HUES64 (cell line): ENCODE data around the gene ASL.
A peak's percentile ranks its signal among the peaks of the same experiment; 100 is the strongest.
"Not testable (repeated sequence)": the region's sequence is repeated elsewhere in the genome, so short reads cannot be mapped to it uniquely, and the experiment has no call there.

Experiments used
- H3K27ac ChIP-seq: 2 replicates; pipeline ENCODE4 v1.7.0; 2013; ENCODE audit warnings: low read depth, low read length, inconsistent platforms
- H3K27me3 ChIP-seq: 2 replicates; pipeline ENCODE4 v1.6.1; 2013; ENCODE audit warnings: mild to moderate bottlenecking, low read length; ENCODE audit not compliant: insufficient read depth
- H3K36me3 ChIP-seq: 2 replicates; pipeline ENCODE4 v1.6.1; 2013; ENCODE audit warnings: mild to moderate bottlenecking, low read length; ENCODE audit not compliant: insufficient read depth
- H3K4me1 ChIP-seq: 2 replicates; pipeline ENCODE4 v1.6.1; 2013; ENCODE audit warnings: mild to moderate bottlenecking, low read length, moderate library complexity; ENCODE audit not compliant: insufficient read depth
- H3K4me3 ChIP-seq: 2 replicates; pipeline ENCODE4 v1.5.1; 2013; ENCODE audit warnings: mild to moderate bottlenecking, low read length, moderate library complexity
- H3K9ac ChIP-seq: 2 replicates; pipeline ENCODE4 v1.6.1; 2013; ENCODE audit warnings: mild to moderate bottlenecking, low read depth, low read length
- H3K9me3 ChIP-seq: 2 replicates; pipeline ENCODE4 v1.6.1; 2013; ENCODE audit warnings: low read depth, low read length; ENCODE audit not compliant: insufficient read depth
- WGBS: fragments of 150-250, 120-280 bp; methylation state at CpG from one replicate; pipeline ENCODE4 v1.1.7; 2013; ENCODE audit warnings: missing lambda C conversion rate; 5-methylcytosine and 5-hydroxymethylcytosine counted together

ASL gene

DNA sequence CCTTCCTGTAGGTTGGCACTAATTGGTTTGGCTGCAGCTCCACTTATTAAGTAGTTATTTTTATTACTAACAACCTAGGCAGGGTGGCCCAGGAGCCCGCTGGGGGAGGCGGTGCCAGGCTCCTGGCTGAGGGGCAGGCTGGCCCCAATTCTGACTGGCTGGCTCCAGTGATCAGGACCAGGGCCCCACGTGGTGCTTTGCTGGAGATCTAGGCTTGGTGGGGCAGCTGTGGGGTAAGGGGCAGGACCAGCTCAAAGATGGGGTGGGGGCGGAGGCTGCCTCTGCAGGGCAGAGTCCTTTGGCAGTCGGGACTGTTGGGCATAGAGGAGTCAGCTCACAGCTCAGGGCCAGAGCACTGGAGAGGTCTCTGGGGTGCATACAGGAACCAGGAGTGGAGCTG, 2.4 kb downstream of the ASL start:
- Histone ChIP-seq H3K9me3 (no peaks in the 10 kb centered on the region), H3K9ac (no peak overlapping the region), H3K27ac (no peak overlapping the region)

DNA sequence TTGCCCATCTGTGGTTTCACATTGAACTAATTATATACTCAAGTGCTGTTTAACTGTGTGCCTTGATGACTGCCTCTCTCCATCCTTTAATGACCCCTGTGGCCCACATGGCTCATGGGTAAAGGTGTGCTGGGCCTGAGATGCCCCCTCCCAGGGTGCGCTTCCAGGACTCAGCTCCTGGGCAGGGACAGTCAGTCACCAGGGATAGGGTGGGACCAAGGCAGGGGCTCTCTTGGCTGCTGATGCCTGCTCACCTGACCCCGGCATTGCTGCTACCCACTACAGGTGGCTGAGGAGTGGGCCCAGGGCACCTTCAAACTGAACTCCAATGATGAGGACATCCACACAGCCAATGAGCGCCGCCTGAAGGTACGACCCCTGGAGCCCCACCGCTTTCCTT, 6.5 kb downstream of the ASL start:
- Histone ChIP-seq H3K27ac (no peak overlapping the region), H3K36me3 (peaks cover 9% of the 10 kb centered on the region), H3K4me3 (no peak overlapping the region), H3K27me3 (no peaks in the 10 kb centered on the region), H3K4me1 (no peaks in the 10 kb centered on the region), H3K9me3 (no peaks in the 10 kb centered on the region), H3K9ac (no peak overlapping the region)
- WGBS = 98% methylated on average over 6 of the region's 6 CpGs

More for the DNA sequence above, 2.4 kb downstream of the ASL start:
- Histone ChIP-seq H3K4me3 (no peak overlapping the region), H3K27me3 (no peaks in the 10 kb centered on the region), H3K4me1 (no peaks in the 10 kb centered on the region), H3K36me3 (peaks cover 9% of the 10 kb centered on the region)
- 96% methylated on average over 5 of the region's 5 CpGs for WGBS

DNA sequence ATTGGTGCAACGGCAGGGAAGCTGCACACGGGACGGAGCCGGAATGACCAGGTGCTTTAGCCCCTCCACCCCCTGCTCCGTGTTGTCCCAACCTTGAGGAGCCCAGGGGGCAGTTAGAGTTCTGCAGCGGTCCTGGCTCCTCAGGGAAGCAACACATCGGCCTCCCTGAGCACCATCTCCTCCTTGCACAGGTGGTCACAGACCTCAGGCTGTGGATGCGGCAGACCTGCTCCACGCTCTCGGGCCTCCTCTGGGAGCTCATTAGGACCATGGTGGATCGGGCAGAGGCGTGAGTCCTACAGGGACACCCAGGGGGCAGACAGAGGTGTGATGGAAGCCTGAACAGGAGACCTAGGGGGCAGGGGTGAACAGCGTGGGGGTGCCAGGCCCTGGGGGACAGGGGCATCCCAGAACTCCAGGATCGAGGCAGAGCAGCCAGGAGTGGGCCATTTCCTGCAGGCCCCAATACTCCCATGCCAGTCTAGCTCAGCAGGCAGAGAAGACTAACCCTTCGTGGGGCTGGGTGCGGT, 7.3 kb downstream of the ASL start:
- Histone ChIP-seq H3K36me3 (peaks cover 9% of the 10 kb centered on the region), H3K27ac (no peak overlapping the region), H3K4me1 (no peaks in the 10 kb centered on the region), H3K27me3 (no peaks in the 10 kb centered on the region), H3K4me3 (no peak overlapping the region), H3K9me3 (no peaks in the 10 kb centered on the region), H3K9ac (no peak overlapping the region)
- 96% methylated on average over 16 of the region's 16 CpGs for WGBS

DNA sequence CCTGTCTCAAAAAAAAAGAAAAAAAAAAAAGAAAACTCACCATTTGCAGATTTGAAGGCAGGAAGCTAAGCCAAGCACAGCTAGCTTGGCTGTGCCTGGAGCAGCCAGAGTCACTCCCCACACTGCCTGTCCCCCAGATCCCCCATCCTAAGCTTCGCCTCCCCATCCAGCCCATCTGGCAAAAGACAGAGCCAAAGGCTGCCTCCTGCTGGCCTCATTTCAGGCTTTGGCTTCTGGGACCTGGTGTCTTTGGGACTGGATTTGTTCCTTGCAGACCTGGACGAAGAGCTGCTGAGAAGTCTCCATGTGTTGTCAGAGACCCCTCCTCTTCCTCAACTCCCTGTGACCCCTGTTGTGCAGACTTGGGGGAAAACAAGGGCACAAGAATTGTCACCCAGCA, 8.1 kb downstream of the ASL start:
- 82% methylated on average over 2 of the region's 2 CpGs for WGBS
- no peaks in the 10 kb centered on the region for H3K27me3 ChIP-seq
- no peak overlapping the region for H3K27ac ChIP-seq
- no peaks in the 10 kb centered on the region for H3K4me1 ChIP-seq
- peaks cover 9% of the 10 kb centered on the region for H3K36me3 ChIP-seq
- no peak overlapping the region for H3K4me3 ChIP-seq
- H3K9me3 ChIP-seq = no peaks in the 10 kb centered on the region
- no peak overlapping the region for H3K9ac ChIP-seq

DNA sequence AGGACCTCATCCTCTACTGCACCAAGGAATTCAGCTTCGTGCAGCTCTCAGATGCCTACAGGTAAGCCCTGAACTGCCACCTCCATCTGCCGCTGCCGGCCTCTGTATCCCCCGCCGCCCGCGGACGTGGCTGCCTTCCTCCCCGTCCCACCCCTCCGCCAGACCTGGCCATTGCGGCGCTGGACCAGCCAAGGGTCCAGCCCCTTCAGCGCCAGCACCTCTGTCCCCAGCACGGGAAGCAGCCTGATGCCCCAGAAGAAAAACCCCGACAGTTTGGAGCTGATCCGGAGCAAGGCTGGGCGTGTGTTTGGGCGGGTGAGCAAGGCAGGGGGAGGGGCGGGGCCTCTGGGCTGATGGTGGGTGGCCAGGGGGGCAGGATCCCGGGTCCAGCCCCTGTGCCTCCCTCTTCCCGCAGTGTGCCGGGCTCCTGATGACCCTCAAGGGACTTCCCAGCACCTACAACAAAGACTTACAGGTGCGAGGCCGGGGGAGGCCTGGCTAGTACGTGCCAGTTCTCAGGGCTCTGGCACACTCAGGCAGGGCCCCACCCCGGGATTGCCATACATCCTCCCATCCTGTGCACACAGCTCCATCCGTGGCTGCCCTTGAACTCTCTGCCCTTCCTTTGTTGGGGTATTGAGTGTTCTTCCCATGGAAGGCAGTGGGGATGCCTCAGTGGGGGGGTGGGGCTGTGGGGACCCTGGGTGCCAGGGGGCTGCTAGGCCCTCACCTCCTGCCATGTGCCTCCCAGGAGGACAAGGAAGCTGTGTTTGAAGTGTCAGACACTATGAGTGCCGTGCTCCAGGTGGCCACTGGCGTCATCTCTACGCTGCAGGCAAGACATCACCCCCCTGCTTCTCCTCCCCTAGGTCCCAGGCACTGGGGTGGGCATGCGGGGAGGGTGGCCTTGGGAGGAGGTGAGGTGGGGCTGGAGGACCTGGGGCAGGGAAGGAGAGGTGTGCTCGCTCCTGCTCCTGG, 13.5 kb downstream of the ASL start:
- Histone ChIP-seq H3K36me3 (no peaks in the 10 kb centered on the region; the same call in 1 of the 2 replicates), H3K27ac (no peak overlapping the region), H3K9me3 (no peaks in the 10 kb centered on the region), H3K4me3 (no peak overlapping the region), H3K4me1 (no peaks in the 10 kb centered on the region), H3K27me3 (no peaks in the 10 kb centered on the region), H3K9ac (no peak overlapping the region)
- 88% methylated on average over 32 of the region's 32 CpGs for WGBS

DNA sequence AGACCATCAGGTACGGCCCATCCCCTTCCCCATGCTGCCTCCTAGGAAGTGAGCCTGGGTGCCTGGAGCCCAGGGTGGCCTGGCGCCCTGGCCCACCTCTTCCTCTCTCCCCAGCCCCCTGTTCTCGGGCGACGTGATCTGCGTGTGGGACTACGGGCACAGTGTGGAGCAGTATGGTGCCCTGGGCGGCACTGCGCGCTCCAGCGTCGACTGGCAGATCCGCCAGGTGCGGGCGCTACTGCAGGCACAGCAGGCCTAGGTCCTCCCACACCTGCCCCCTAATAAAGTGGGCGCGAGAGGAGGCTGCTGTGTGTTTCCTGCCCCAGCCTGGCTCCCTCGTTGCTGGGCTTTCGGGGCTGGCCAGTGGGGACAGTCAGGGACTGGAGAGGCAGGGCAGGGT, 17.0 kb downstream of the ASL start:
- no peaks in the 10 kb centered on the region for H3K27me3 ChIP-seq
- H3K4me1 ChIP-seq = no peaks in the 10 kb centered on the region
- H3K27ac ChIP-seq = no peak overlapping the region
- 96% methylated on average over 19 of the region's 19 CpGs for WGBS
- H3K4me3 ChIP-seq = no peak overlapping the region
- no peaks in the 10 kb centered on the region; the same call in 1 of the 2 replicates for H3K36me3 ChIP-seq
- no peaks in the 10 kb centered on the region for H3K9me3 ChIP-seq
- H3K9ac ChIP-seq = no peak overlapping the region

DNA sequence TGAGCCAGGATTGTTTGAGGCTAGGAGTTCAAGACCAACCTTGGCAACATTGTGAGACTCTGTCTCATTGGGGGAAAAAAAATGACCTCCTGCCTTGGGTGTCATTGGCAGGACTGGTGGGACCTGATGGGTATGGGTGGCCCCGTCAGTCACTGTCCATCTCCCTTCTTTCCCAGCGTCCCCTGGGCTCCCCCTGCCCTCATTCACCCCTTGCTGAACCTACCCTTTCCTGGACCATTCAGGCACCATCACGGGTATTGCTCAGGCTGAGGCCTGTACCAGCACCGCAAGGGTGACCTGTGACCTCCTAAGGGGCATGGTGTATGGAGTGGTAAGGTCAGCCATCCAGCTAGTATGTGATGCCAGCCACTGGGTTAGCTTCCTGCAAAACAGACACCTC, 19.4 kb downstream of the ASL start:
- no peaks in the 10 kb centered on the region for H3K36me3 ChIP-seq
- H3K4me1 ChIP-seq = no peaks in the 10 kb centered on the region
- no peak overlapping the region for H3K4me3 ChIP-seq
- 93% methylated on average over 3 of the region's 4 CpGs for WGBS
- H3K27me3 ChIP-seq = no peaks in the 10 kb centered on the region
- no peak overlapping the region for H3K27ac ChIP-seq
- no peaks in the 10 kb centered on the region for H3K9me3 ChIP-seq
- H3K9ac ChIP-seq = no peak overlapping the region

DNA sequence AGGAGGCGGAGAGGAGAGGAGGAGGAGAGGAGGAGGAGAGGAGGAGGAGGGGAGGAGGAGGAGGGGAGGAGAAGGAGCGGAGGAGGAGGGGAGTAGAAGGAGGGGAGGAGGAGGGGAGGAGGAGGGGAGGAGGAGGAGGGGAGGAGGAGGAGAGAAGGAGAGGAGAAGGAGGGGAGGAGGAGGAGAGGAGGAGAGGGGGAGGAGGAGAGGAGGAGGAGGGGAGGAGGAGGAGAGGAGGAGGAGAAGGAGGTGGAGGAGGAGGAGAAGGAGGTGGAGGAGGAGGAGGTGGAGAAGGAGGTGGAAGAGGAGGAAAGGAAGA, 23.6 kb downstream of the ASL start:
- H3K4me1 ChIP-seq = no peaks in the 10 kb centered on the region
- no peaks in the 10 kb centered on the region for H3K9me3 ChIP-seq
- H3K27ac ChIP-seq = no peak overlapping the region
- no peaks in the 10 kb centered on the region for H3K36me3 ChIP-seq
- H3K27me3 ChIP-seq = no peaks in the 10 kb centered on the region
- H3K9ac ChIP-seq = no peak overlapping the region
- no peak overlapping the region for H3K4me3 ChIP-seq
- whole genome bisulfite sequencing = no CpG with 5 or more reads among the region's 2 CpGs

DNA sequence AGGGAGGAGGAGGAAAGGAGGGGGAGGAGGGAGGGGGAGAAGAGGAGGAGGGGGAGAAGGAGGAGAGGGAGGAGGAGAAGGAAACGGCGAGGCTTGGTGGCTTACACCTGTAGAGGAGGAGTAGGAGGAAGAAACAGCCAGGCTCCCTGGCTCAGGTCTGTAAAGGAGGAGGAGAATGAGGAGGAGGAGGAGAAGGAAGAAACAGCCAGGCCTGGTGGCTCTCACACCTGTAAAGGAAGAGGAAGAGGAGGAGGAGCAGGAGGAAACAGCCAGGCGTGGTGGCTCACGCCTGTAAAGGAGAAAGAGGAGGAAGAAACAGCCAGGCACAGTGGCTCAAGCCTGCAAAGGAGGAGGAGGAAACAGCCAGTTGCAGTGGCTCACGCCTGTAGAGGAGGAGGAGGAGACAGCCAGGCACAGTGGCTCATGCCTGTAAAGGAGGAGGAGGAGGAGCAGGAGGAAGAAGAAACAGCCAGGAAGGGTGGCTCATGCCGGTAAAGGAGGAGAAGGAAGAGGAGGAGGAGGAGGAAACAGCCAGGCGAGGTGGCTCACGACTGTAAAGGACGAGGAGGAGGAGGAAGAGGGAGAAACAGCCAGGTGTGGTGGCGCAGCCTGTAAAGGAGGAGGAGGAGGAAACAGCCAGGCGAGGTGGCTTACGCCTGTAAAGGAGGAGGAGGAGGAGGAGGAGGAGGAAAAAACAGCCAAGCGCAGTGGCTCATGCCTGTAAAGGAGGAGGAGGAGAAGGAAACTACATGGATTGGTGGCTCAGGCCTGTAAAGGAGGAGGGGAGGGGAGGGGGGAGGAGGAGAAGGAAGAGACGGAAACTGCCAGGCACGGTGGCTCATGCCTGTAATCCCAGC, 24.2 kb downstream of the ASL start:
- peak overlapping the region; percentile 41 for H3K4me3 ChIP-seq
- no peak overlapping the region for H3K27ac ChIP-seq
- H3K27me3 ChIP-seq = no peaks in the 10 kb centered on the region
- WGBS = 4% methylated on average over 15 of the region's 15 CpGs
- H3K4me1 ChIP-seq = no peaks in the 10 kb centered on the region
- no peaks in the 10 kb centered on the region for H3K9me3 ChIP-seq
- peak overlapping the region; percentile 6 for H3K9ac ChIP-seq
- no peaks in the 10 kb centered on the region for H3K36me3 ChIP-seq

DNA sequence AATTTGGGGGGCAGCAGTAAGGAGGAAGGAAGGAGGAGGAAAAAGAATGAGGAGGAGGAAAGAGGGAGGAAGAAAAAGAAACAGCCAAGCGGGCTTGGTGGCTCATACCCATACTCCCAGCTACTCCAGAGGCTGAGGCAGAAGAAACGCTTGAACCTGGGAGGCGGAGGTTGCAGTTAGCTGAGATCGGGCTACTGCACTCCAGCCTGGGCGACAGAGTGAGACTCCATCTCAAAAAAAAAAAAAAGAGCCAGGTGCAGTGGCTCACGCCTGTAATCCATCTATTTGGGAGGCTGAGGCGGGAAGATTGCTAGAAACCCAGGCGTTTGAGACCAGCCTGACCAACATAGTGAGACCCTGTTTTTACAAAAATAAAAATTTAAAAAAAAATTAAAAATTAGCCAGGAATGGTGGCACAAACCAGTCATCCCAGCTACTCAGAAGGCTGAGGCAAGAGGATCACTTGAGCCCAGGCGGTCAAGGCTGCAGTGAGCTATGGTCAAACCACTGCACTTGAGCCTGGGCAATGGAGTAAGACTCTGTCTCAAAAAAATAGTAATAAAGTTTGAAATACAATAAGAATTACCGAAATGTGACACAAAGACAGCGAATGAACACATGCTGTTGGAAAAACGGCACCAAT, 24.9 kb downstream of the ASL start:
- Histone ChIP-seq H3K27me3 (no peaks in the 10 kb centered on the region), H3K4me1 (no peaks in the 10 kb centered on the region), H3K9ac (no peak overlapping the region), H3K36me3 (no peaks in the 10 kb centered on the region), H3K9me3 (no peaks in the 10 kb centered on the region), H3K4me3 (peak overlapping the region; percentile 41), H3K27ac (no peak overlapping the region)
- 57% methylated on average over 11 of the region's 12 CpGs for WGBS

DNA sequence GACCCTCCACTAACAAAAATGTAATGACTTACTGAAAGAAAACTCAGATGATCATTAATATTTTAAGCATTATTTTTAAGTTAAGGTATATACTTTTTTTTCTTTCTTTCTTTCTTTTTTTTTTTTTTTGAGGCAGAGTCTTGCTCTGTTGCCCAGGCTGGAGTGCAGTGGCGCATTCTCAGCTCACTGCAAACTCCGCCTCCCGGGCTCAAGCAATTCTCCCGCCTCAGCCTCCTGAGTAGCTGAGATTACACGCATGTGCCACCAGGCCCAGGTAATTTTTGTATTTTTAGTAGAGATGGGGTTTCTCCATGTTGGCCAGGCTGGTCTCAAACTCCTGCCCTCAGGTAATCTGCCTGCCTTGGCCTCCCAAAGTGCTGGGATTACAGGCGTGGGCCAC, 26.5 kb downstream of the ASL start:
- H3K36me3 ChIP-seq, H3K9me3 ChIP-seq, H3K4me1 ChIP-seq, H3K27me3 ChIP-seq, H3K27ac ChIP-seq, H3K4me3 ChIP-seq, H3K9ac ChIP-seq: not testable (repeated sequence)
- WGBS = 94% methylated on average over 6 of the region's 6 CpGs
